ENCODE measurements around the gene TYW1B. TPM values are rescaled to one million over a fixed set of nuclear protein-coding genes. Genes with fewer than 3 reads are reported as not detected.
"Not testable (repeated sequence)": the region's sequence is repeated elsewhere in the genome, so short reads cannot be mapped to it uniquely, and the experiment has no call there.

The TYW1B gene
- total and polyA plus RNA-seq, 2 of the 4 experiments (the other 2 are of a cell fraction), result 1.0 to 1.8 TPM

DNA sequence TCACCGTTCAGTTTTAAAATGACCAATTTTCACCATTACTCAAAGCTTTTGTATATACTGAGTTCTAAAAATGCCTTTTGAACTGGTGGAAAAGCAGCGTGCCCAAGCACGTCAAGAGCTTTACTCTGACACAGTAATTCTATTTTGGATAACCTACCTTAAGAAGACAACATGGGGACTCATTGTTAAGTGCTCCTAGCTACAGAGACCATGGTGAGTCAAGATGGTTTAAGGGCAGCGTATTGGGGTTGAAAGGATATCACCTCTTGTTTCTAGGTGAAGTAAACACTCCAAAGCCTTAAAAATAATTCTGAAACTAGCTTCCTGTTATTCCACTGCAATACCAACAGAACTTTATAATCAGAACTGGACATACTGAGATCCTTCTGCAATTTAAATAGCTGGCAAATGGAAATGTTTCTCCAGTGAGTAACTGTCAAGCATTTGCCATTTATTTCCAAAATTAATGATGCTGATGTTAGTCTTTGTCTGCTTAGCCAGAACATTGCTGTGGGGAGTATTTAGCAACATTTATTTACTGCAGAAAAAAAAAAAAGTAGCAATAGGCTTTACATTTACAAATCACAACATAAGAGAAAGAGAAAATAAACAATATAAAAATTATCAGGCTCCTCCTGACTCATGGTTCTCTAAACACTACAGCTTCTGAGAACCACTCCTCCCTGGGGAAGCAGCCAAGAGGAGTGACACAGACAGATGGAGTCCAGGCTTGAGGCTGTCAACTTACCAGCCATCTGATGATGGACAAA lies 44.2 kb downstream of the TYW1B start:
- H3K23ac ChIP-seq (ENCODE audit: low read depth, low read length); H2BK120ac ChIP-seq (ENCODE audit: low read depth, low read length); H3K36me3 ChIP-seq (ENCODE audit: control insufficient read depth, insufficient read depth, low read length); H3K4me3 ChIP-seq (ENCODE audit: insufficient read depth, low read depth, low read length); H2BK20ac ChIP-seq (ENCODE audit: low read depth, low read length); H2AFZ ChIP-seq (replicated peaks; ENCODE audit: low read length, poor library complexity); POLR2A ChIA-PET (ENCODE audit: unreplicated experiment); H2AK5ac ChIP-seq (ENCODE audit: low read depth, low read length); H3K9me1 ChIP-seq (ENCODE audit: insufficient read depth, low read length); H3K56ac ChIP-seq (ENCODE audit: extremely low read depth, insufficient read depth, low read length); H4K8ac ChIP-seq (ENCODE audit: low read depth in 2 of 2, low read length in 2 of 2); CTCF ChIA-PET; H2BK15ac ChIP-seq (ENCODE audit: low read depth, low read length); H3K14ac ChIP-seq (replicated peaks; ENCODE audit: low read depth, low read length); BruUV-seq (replicated peaks); H3K27me3 ChIP-seq (ENCODE audit: control insufficient read depth, insufficient read depth, low read length); H3K4me1 ChIP-seq (ENCODE audit: control insufficient read depth, insufficient read depth, low read length); H2AK9ac ChIP-seq (replicated peaks; ENCODE audit: low read depth, low read length, poor library complexity); dilution Hi-C loops (cut with HindIII; ENCODE audit: low sequenced_read_pairs, unreplicated experiment); H3K9ac ChIP-seq (ENCODE audit: low read depth, low read length); H3K79me1 ChIP-seq (ENCODE audit: low read depth in 1 of 2, low read length in 2 of 2); H4K5ac ChIP-seq (ENCODE audit: low read depth, low read length); H3K27ac ChIP-seq (ENCODE audit: insufficient read depth, low read length); intact Hi-C loops (cut with micrococcal nuclease); H3K9me3 ChIP-seq (ENCODE audit: control insufficient read depth, insufficient read depth, low read length); H2BK5ac ChIP-seq (ENCODE audit: low read depth, low read length, poor library complexity, severe bottlenecking); H3K4ac ChIP-seq (ENCODE audit: low read depth, low read length); H4K91ac ChIP-seq (ENCODE audit: insufficient read depth, low read depth, low read length); H4K20me1 ChIP-seq (ENCODE audit: insufficient read depth, low read length): not testable (repeated sequence)
- peak overlapping the region; percentile 45; the same call in 1 of the 2 replicates for H3K4me2 ChIP-seq (ENCODE audit: low read depth, low read length)
- TF ChIP-seq CEBPB (IDR thresholded peaks at IDR 0.05; ENCODE audit: low read depth, low read length), result peak; percentile 28
- ATAC-seq (ENCODE audit: low read depth) (peak; percentile 89), DNase-seq (peak; percentile 68)
- no CpG with 5 or more reads among the region's 4 CpGs for WGBS, 2 experiments (ENCODE audit: extremely low coverage in 2 of 2, insufficient read length in 1 of 2)
- in situ Hi-C loops (cut with MboI; ENCODE audit: low sequenced_read_pairs), result loop anchor here (25.0 kb wide), 1 partner anchor 1921 kb away; no protein-coding TSS in a partner anchor
- peak overlapping the region; percentile 59; the same call in 1 of the 2 replicates for H3K18ac ChIP-seq (ENCODE audit: low read depth, low read length)

Data from IMR-90 (cell line).